Measurements from ENCODE around the gene PRMT6. TPM values are rescaled to one million over a fixed set of nuclear protein-coding genes. Genes with fewer than 3 reads are reported as not detected.
"Not testable (repeated sequence)": the region's sequence is repeated elsewhere in the genome, so short reads cannot be mapped to it uniquely, and the experiment has no call there.

The PRMT6 gene
- total RNA-seq, 4 donors from 2014 or later = 9.0 to 16.4 (median 10.1) TPM

DNA sequence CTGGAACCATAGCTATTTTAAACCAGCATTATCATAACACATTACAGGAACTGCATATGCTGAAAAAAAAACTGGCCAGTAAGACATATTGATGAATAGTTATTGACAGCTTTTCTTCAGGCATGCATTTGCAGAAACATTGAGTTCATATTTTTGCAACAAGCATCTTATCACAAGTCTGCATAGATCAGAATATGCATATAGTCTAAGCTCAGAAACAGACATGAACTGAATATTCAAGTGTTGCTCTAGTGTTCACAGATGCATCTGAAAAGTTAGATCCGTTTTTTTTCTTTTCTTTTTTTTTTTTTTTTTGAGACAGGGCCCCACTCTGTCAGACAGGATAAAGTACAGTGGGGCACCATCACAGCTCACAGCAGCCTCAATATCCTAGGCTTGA, 22.8 kb downstream of the PRMT6 start:
- WGBS, 2 donors = 33% methylated on average over 1 of the region's 1 CpG

DNA sequence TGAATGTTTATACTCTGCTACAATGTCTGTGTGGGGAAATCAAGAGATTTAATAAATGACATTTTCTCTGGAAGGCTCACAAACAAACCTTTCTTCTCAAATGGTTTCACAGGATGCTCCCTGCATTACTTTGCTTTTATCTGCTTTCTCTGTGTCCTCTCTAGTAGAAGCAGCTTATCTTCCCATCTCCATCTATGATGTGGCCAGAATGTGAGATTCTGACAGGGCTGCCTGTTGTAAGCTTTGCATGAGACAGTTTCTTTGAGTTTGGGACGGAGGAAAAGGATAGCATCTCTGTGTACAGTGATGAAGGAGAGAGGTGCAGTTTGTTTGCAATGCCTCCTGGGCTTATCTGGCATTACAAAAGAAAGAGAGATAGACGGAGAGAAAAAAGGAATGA, 24.6 kb downstream of the PRMT6 start:
- WGBS, 2 donors = 65 to 68% methylated on average over 2 of the region's 2 CpGs
- H3K4me3 ChIP-seq (ENCODE audit: low read depth, poor library complexity, severe bottlenecking) = no peak overlapping the region
- intact Hi-C loops (cut with DNase I; ENCODE audit: low total_unique reads) = no loop called here
- TF ChIP-seq POLR2A (IDR thresholded peaks at IDR 0.05) = no peak
- DNase-seq (ENCODE audit: low spot score in 2 of 2) = no peak

More for the DNA sequence above, 22.8 kb downstream of the PRMT6 start:
- intact Hi-C loops (cut with DNase I; ENCODE audit: low total_unique reads) = no loop called here
- no peak overlapping the region for H3K4me3 ChIP-seq (ENCODE audit: low read depth, poor library complexity, severe bottlenecking)
- DNase-seq (ENCODE audit: low spot score in 2 of 2) = no peak
- no peak for TF ChIP-seq POLR2A (IDR thresholded peaks at IDR 0.05)
- no peak for TF ChIP-seq CTCF (IDR thresholded peaks at IDR 0.05)

- 73 to 78% methylated on average over 1 of the region's 1 CpG for WGBS, 2 donors
- no peak for TF ChIP-seq POLR2A (IDR thresholded peaks at IDR 0.05)
- intact Hi-C loops (cut with DNase I; ENCODE audit: low total_unique reads) = no loop called here
- no peak for DNase-seq (ENCODE audit: low spot score in 2 of 2)
- no peak overlapping the region for H3K4me3 ChIP-seq (ENCODE audit: low read depth, poor library complexity, severe bottlenecking)
Measured at GRCh38 chr1:107091418-107091817, 34.9 kb downstream of the PRMT6 start.

GRCh38 chr1:107093395-107093794, 36.9 kb downstream of the PRMT6 start:
- H3K4me3 ChIP-seq (ENCODE audit: low read depth, poor library complexity, severe bottlenecking); intact Hi-C loops (cut with DNase I; ENCODE audit: low total_unique reads); DNase-seq (ENCODE audit: low spot score in 2 of 2): not testable (repeated sequence)
- WGBS, 2 donors = 84% methylated on average over 1 of the region's 1 CpG

DNA sequence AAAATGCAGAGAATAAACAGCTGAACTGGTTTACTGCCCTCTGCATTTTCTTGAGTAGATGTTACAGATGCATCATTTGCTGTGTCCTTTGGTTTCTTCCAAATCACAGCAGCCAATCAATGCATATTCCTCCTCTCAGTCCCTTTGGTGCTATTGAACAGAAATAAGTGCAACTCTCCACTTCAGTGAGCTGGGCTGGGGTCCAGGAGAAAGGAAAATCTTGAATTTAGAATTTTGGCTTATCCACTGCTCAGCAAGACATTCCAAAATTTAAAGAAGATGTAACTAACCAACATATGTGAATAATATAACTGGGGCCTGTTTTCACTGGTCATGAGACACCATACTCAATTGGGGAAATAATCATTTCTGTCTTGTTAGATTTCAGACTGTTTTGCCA, 39.2 kb downstream of the PRMT6 start:
- no peak for DNase-seq (ENCODE audit: low spot score in 2 of 2)
- intact Hi-C loops (cut with DNase I; ENCODE audit: low total_unique reads) = no loop called here
- TF ChIP-seq CTCF (IDR thresholded peaks at IDR 0.05) (no peak), POLR2A (IDR thresholded peaks at IDR 0.05) (no peak)
- no peak overlapping the region for H3K4me3 ChIP-seq (ENCODE audit: low read depth, poor library complexity, severe bottlenecking)

GRCh38 chr1:107096690-107097089, 40.2 kb downstream of the PRMT6 start:
- no peak for DNase-seq (ENCODE audit: low spot score in 2 of 2)
- intact Hi-C loops (cut with DNase I; ENCODE audit: low total_unique reads) = no loop called here
- no peak for TF ChIP-seq CTCF (IDR thresholded peaks at IDR 0.05)
- TF ChIP-seq POLR2A (IDR thresholded peaks at IDR 0.05) = no peak
- 56 to 67% methylated on average over 2 of the region's 2 CpGs for WGBS, 2 donors
- no peak overlapping the region for H3K4me3 ChIP-seq (ENCODE audit: low read depth, poor library complexity, severe bottlenecking)

DNA sequence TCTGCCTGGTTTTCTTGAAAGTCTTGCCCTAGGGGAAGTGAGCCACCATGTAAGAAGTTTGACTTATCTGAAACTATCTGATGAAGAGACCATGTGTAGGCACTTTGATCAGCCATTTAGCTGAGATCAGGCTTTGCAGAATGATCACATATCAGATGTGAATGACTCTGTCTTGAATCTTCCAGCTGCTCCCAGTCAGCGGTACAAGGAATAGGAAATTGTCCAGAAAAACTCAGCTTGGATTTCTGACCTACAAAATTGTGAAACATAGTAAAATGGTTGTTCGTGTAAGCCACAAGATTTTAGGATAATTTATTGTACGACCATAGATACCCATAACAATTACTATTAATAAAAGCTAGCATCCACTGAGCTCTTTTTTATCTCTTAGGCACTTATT, 42.5 kb downstream of the PRMT6 start:
- intact Hi-C loops (cut with DNase I; ENCODE audit: low total_unique reads) = no loop called here
- DNase-seq (ENCODE audit: low spot score in 2 of 2) = no peak
- TF ChIP-seq POLR2A (IDR thresholded peaks at IDR 0.05) (no peak), CTCF (IDR thresholded peaks at IDR 0.05) (no peak)
- H3K4me3 ChIP-seq (ENCODE audit: low read depth, poor library complexity, severe bottlenecking) = no peak overlapping the region
- WGBS, 2 donors = 84 to 87% methylated on average over 3 of the region's 3 CpGs

Measured in lower leg skin (tissue), 4 donors.